Measurements from ENCODE around the gene SCFD2.
"Not testable (repeated sequence)": the region's sequence is repeated elsewhere in the genome, so short reads cannot be mapped to it uniquely, and the experiment has no call there.

SCFD2 gene

DNA sequence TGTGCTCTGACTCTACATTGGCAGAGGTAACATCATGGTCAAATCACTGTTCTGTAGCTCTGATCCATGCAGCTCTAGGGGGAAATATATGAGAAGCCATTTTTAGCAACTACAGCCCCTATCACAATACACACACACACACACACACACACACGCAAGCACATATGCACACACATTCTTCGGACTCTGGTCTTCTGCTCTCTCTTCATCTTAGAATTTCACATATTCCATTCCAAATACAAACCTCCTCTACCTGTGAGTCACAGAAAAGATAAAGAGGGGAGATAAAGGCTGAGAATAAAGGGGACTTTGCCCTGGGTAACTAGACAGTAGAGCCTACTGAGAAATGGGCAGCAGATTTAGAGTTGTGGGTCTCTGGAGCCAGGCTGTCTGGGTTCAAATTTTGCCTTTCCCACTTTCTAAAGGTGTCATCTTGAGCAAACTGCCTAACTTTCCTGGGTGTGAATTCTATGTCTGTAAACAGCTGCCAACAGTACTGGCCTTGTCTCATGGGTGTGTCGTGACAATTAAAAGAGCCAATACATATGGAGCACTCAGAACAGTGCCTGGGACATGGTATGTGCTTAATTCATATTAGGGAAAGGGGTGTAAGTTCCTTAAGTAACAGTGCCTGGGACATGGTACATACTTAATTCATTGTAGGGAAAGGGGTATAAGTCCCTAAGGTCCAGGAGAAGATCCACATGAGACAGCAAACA, 515.3 kb downstream of the SCFD2 start:
- no peak for DNase-seq (ENCODE audit: low read depth)

DNA sequence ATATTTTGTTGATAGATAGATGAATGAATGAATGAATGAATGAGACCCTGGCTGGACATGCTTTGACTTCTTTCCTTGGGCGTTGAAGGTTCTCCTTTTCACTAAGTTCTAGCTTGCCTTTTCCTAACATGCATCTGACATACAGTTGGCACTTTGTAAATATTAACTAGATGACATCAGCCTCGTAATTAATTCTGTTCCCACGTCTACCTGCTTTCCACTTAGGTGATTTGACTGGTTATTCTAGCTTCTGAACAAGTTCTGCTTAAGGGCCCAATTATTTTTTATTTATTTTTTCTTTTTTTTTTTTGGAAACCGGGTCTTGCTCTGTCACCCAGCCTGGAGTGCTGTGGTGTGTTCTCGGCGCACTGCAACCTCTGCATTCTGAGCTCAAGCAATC, 517.6 kb downstream of the SCFD2 start:
- no peak for DNase-seq (ENCODE audit: low read depth)

DNA sequence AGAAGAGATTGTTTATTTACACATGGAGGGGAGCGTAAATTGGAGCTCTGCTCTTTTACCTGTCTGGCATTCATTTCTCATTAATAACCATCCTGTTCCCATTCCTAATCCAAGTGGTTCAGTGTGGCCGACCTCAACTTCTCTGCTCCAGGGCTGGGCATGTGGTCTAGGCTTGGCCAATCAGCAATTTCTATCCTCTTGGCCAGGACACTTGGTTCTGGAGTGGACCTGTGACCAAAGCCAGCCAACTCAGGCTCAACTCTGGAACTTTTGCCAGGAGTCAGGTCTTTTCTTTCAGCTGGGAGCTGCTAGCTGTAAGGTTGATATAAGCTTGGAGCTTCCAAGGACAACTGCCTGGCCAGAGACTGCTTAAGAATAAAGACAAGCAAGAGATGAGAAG, 519.4 kb downstream of the SCFD2 start:
- no peak for DNase-seq (ENCODE audit: low read depth)

DNA sequence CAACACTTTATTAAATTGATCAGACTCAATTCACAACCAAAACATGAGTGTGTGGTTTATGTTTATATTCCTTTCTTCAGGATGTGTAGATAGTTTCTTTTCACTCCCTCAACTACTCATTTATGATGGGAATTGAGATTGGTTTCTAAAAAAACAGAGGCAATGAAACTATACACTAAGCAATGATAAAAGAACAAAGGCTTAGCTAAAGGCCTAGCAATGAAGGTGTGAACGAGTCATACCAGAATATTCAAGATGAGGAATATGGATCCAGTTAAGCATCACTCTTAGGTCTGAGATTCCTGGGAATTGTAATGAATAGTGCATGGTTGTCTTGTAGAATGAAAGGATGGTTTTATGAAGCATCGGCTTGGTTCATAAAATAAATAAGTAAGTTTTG, 521.3 kb downstream of the SCFD2 start:
- DNase-seq (ENCODE audit: low read depth) = no peak

DNA sequence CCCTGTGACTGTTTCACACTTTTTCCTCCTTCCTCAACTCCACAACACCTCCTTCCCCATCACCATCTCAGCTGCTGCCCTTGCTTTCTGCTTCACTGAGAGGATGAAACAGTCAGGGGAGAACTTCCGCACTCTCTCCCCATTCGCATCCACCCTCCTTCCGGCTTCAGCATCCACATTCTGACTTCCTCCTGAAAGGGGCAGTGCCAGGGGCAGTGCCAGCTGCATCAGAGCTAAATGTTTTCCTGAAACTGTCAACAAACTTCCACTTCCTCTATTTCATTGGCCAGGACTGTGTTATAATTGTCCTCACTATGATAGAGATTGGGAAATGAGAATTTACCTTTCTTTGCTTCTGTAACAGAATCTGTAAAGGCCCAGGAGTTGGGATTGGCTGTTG, 521.9 kb downstream of the SCFD2 start:
- no peak for DNase-seq (ENCODE audit: low read depth)

DNA sequence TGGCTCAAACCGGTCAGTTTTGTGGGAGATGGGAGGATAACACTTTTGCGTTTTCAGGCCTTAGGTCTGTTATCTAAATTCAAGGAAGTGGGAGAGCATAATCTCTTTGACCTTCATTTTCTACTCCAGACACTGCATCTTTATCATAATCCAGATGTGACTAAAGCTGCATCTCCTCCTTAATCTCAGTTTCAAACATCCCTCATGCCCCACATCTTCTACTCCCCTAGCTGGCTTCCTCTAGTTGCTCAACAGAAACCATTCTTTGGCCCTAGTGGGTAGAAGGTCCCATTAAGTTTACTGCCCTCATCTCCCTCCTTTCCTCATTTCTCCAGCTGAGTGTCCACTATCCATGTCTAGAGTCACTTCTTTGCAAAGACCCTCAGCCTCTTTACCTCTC, 522.5 kb downstream of the SCFD2 start:
- no peak for DNase-seq (ENCODE audit: low read depth)

DNA sequence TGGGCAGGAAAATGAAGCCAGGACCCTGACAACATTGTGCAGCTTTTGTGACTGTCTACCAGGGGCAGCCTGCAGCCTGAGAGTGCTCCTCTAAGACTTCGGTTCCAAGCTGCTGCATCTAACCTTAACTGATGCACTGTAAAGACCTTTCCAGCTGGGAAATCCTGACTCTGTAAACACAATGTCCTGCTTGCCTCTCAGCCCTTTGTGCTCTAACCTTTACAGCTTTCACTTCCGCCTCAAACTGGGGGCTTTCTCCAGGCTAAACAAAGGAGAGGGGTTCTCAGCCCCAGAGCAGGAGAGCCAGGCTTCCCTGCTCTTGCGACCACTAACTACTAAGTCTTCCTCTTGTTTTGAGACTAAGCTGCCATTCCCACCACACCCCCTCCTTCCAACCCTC, 523.1 kb downstream of the SCFD2 start:
- no peak for DNase-seq (ENCODE audit: low read depth)

DNA sequence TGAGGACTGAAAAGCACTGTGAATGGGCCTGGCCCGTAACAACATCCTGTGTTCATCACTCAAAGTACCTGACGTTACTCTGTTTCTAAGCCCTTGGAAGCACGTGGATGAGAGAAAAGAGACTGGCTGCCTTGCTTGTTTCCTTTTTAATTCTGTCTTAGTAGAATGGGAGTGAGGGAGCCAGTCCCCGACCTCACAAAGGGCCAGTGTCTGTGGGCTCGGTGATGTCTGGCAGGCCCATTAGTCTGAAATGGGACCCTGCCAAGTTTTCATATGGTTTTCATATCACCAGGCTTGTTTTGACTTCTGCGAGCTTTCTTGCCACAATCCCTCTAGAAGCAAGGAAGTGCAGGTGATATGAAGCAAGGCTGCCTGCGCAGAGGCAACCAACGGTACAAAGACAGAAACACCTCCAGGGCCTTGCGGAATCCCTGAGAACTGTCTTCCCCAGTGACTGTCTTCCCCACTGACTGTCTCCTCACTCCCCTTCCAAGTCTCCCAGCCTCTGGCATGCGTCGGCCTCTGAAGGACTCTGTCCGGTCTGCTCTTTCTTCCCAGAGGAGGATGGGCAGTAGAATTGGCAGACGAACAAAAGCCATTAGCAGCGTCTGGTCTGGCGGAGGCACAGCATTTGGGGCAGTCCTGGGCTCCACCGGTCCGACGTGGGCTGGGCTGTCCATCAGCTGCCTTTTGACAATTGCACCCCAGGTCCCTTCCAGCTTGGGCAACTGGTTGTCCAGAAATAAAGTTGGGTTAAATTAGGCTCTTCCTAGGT, 524.0 kb downstream of the SCFD2 start:
- DNase-seq (ENCODE audit: low read depth) = no peak

DNA sequence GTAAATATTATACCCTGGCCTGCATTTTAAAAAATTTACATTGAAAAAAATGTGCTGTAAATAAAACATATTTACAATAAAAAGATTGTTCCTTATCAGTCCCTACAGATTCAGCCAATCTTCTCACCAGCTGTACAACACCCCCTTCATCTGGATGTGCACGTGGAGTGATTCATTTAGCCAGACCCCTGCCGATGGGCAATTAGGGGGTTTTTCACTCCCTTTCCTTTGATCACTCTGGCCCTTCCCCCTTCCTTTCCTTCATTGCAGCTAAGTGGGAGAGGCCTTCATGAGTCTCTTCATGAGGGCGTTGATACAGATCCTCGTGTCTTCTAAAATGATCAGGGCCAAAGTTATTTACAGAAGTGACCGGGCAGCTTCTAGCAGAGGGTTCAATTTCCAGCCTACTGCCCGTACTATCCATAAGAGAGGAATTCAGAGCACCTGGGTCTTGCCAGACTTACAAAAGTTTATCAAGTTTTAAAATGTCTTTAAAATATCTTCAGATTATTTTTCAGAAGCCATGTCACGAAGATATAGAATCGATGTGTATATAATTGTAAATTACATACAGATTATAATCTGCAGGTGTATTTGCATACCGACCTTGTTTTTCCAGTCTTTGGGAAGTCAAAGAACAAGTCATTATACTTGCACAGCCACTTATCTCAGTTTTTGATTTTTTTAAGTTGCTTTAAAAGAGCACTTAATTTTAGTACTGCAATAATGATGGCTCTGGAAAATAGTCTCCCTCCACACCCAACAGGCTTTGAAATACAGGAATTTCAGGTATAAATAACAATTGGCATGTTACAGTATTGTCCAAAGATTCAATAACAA, 525.1 kb downstream of the SCFD2 start:
- no peak for DNase-seq (ENCODE audit: low read depth)

DNA sequence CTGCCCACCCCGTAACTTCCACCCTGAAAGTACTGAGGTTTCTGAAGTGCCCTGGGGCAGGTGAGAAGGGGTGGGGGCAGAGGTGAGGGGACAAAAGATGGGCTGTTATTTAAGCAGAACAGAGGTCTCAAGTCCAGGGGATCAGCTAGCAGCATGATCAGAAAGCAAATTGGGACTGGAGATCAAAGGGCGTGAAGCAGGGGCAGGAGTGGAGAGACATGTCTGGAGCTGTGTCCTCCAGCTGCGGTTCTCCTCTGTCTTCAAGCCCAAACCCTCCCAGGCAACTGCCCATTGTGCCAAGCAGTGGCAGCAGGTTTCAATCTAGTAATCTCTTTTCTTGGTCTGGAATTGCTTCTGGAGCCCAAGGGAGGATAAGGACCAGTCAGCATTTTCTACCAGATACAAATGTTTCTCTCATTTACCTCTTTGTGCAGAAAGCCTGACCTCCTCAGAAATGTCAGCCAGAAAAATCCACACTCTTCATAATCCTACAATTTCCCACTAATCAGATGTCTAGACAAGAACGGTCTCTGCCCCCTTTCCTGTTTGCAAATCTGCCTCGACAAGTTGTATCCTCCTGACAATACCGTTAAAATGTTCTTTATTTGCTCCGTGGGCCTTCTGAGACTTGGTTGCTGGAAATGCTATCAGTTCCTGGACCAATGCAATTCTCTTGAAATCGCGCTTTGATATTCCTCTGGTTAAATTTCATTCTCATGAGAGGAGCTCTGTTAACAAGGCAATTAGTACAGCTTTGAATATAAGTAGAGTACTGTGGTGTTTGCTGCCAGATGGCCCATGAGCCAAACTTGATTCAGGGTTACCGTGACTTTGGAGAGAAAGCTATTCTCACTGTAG, 526.9 kb downstream of the SCFD2 start:
- DNase-seq (ENCODE audit: low read depth) = no peak

DNA sequence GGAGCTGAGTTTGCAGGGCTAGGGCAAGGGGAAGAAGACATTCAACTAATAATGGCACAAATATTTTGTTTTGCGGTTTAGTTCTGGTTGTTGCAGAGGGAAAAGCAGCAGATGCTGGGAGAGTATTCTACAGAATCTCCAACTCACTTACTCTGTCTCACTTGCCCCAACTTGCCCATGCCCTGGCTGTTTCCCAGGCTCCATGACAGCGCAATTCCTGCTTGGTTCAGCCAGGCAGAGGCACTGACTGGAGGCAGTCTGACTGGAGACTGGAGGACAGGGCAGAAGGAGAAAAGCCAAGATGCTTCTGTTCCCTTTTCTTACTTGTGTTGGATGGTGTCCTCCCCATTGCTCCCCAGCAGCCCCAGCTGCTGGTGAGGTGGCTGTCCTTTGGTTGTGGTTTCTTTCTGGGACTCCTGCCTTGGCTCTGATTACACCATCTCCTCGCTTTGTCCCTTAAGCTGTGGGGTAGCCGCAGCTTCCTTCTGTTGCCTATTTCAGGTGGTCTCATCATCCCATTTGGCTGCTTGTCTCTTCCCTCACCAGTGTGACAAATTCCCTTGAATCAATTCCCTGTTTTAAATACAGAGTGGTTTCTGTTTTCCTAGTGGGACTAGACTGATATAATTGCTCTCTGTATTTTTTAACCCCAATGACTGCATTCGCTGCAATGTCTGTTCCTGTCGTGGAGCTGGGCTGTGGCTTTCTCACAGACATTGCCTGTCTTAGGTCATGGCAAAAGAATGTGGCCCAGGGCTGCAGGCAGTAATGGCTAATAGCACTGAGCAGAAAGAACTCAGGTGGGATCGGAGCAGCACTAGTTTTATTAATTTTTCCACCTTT, 527.9 kb downstream of the SCFD2 start:
- no peak for DNase-seq (ENCODE audit: low read depth)

DNA sequence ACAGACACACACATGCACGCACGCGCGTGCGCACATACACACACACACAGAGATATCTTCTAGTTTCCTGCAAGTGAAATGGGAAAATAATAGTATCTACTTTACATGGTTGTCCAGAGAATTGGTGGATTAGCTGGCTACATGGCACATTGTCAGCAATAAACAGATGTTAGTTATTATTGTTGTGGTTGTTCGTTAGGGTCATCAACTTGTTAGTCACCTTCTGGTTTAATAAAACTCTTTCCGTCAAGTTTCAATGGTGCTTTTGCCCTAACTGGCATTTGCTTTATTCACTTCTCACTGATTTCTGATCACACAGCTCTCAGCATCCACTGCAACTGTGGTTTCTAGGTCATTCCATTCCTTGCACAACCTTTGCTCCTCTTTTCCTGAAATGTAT, 529.2 kb downstream of the SCFD2 start:
- DNase-seq (ENCODE audit: low read depth) = no peak

DNA sequence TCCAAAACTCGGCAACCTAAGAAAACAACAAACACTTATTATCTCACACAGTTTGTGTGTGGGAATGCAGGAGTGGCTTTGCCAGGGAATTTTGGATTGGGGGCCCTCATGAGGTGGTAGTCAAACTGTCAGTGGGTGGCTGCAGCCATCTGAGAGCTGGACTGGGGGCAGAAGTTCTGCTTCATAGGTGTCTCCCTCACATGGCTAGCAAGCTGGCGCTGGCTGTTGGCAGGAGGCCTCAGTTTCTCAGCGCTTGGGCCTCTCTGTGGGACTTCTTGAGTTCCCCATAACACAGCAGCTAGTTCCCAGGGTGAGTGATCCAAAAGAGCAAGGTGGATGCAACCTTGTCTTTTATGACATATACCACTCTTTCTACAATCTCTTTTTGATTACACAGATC, 529.7 kb downstream of the SCFD2 start:
- no peak for DNase-seq (ENCODE audit: low read depth)

DNA sequence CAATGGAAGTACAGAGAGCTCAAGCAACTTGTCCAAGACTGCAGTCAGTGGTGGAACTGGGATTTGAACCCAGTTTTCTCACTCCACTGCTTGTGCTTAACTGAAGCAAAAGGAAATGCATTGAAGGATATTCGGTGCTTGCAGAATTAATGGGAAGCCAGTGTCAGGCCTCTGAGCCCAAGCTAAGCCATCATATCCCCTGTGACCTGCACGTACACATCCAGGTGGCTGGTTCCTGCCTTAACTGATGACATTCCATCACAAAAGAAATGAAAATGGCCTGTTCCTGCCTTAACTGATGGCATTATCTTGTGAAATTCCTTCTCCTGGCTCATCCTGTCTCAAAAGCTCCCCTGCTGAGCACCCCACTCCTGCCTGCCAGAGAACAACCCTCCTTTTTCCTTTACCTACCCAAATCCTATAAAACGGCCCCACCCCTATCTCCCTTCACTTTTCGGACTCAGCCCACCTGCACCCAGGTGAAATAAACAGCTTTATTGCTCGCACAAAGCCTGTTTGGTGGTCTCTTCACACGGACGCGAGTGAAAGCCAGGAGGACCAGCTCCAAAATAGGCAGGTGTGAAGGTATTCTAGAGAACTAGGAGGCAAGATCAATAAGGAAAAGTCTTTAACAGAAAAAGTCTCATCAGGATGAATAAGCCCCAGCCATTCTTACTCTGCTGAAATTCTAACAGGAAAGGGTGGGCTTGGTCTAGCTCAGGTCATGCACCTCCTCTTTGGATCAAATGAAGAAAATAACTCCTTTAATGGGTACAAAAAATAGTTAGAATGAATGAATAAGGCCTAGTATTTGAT, 531.0 kb downstream of the SCFD2 start:
- DNase-seq (ENCODE audit: low read depth) = not testable (repeated sequence)

DNA sequence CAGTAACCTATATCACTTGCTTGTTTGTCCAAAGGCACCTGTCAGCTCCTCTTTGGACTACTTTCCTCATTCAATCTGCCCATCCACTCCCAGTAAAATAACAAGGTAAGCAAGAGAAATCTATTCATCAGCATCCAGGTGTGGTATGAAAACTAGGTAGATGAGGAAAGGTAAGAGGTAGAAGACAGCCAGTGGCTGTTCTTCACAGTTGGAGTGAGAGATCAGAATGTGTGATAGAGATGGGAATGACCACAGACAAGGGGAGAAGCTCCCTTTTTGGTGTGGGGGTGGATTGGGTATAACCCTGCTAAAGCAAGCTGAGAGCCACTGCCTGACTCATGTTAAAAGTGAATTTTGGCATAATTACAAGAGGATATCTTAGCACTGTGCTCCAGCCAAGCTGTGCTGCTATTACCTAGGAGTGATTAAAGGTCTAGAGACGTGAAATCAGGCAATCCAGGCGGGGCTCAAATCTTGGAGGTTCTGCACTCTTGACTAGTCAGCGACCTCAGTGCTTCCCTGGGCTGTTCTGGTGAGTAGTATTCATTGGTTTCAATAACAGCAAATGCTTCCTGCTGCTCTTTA, 531.8 kb downstream of the SCFD2 start:
- DNase-seq (ENCODE audit: low read depth) = no peak

DNA sequence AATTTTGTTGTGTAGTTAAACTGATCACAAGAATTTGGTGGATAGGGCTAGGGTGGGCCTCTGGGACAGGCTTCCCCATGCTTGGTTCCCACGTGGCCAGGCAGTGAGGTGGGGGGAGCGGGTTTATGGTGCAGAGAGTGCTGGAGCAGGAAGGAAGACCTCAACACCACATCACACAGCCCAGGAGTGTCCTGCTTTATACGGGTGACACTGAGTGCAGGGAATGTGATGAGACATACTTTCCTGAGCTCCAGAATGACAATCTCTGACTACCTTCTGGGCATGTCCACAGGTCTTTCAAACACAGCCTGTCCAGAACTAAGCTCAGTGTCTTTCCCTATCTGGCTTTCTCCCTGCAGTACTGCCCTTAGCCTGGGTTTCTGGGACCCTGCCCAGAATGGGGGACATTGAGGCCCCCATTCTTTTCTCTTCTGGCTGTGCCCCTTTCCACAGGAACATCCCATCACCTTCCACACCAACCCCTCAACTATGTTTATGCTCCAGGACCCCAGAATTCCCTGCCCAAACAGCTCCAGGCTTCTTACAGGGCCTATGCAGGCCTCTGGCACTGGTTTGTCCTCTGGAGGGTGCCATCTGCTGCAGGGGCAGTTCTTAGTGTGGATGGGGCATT, 540.3 kb downstream of the SCFD2 start:
- no peak for DNase-seq (ENCODE audit: low read depth)

DNA sequence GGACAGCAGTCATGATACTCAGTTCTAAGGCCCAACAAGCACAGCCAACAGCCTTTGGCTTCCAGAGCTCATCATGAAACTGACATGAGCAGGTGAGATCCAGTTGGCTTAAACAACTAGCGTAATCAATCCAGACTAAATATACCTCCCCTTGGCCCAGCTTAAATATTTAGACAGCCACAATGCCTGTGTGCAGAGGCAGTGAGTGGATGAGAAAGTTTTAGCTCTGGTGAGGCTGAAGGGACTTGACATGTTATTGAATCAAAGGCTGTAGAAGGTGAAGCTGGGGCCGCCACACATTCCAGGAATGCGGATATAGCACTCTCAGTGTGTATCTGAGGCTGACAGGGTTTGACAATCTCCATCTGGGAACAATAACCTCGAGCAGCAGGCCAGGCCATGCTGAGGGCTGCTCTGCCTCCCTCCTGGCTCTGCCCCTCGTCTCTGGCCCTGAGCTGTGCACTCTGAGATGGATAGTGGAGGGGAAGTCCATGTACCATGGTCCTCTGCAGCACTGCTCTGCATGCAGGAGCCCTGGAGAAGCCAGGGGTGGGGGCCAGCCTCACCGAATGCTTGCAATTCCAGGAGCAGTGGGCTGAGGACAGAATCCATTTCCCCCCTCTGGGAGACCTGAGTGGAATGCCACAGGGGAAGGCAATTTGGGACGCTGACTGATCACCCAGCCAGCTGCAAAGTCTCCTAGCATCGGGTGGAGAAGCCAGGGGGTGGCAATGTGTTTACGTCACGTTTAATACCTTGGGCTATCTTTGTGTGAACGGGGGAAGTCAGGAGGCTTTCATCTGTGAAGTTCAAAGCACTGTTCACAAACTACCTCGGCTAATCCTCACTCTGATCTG, 541.0 kb downstream of the SCFD2 start:
- DNase-seq (ENCODE audit: low read depth) = no peak

DNA sequence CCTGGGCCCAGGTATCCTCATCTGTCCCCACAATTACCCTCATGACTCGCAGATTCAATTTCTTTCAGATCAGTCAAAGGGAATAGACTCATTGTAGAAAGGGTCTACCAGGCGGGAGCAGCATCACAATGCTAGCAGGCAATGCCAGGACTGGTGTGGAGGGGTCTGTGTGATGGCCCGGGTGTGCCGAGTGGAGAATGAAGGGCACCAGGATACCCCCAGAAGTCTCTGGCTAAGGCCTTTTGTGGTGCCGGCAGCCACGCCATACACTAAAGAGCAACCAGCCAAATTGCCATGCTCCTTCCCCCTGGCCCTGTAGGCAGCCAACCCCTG, 541.6 kb downstream of the SCFD2 start:
- no peak for DNase-seq (ENCODE audit: low read depth)

Data from stimulated activated CD8-positive, alpha-beta memory T cell treated with anti-CD3 and anti-CD28 coated beads, Interleukin-12 subunit alpha, Interleukin-12 subunit beta, amount 100 ng/mL, for 4 hours (primary cell).